T-helper 1 cell treated with Interleukin-12 subunit alpha and Interleukin-12 subunit beta and Interleukin-4 antibody, amounts not matched to agents 30 μg/mL and 1 μg/mL, for 36 hours (primary cell): ENCODE measurements around the gene LPP.

Experiments used
- H3K27ac Mint-ChIP-seq: one replicate; pipeline ENCODE4 v1.8.0; 2021; ENCODE audit warnings: mild to moderate bottlenecking, mixed read lengths
- H3K27me3 Mint-ChIP-seq: one replicate; pipeline ENCODE4 v1.8.0; 2021; ENCODE audit warnings: low read depth, mixed read lengths
- H3K36me3 Mint-ChIP-seq: one replicate; pipeline ENCODE4 v1.8.0; 2021; ENCODE audit warnings: low read depth, mixed read lengths
- H3K4me1 Mint-ChIP-seq: one replicate; pipeline ENCODE4 v1.8.0; 2021; ENCODE audit warnings: low read depth, mixed read lengths
- H3K4me3 Mint-ChIP-seq: one replicate; pipeline ENCODE4 v1.8.0; 2021; ENCODE audit warnings: mild to moderate bottlenecking, moderate library complexity, mixed read lengths
- H3K9me3 Mint-ChIP-seq: one replicate; pipeline ENCODE4 v1.8.0; 2021; ENCODE audit warnings: mixed read lengths

Gene LPP

DNA sequence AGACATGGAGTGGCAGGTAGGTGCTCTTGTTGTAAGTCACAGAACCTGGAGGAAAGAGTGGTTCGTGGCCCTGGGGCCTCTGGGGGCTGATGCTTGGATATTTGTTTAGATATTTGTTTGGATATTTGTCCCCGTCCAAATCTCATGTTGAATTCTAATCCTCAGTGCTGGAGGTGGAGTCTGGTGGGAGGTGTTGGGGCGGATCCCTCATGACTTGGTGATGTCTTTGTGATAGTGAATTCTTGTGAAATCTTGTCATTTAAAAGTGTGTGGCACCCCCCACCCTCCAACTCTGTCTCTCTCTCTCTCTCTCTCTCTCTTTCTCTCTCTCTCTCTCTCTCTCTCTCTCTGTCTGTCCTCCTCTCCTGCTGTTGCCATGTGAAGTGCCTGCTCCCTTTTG lies 122.4 kb downstream of the LPP start:
- no peak overlapping the region for H3K27ac Mint-ChIP-seq
- no peaks in the 10 kb centered on the region for H3K27me3 Mint-ChIP-seq

DNA sequence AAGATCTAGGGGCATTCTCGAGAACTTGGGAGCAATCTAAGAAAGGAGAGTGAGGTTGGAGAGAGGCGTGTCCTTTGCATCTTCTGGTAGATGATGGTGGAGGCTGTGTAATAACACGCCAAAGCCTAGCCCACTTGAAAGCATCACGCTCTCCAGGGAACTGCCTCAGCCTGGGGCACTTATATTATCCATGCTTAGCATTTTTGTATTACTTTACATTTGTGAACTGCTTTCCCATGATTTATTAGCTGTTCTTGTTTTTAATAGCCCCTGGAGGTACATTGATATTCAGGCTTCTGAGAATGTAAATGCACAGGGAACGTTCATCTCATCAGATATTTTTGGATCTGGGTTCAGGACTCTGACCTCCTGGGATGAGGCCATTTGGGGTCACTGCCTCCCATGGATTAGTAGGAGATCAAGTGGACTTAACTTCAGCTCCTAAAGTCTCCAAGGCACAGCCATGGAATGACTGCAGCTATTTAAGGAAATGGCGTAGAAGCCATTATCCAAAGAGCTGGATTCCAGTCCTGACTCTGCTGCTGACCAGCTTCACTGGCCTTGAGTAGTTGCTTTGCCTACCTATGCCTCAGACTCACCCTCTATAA lies 124.9 kb downstream of the LPP start:
- Mint-ChIP-seq H3K4me1 (peaks cover 21% of the 10 kb centered on the region), H3K27ac (no peak overlapping the region), H3K27me3 (no peaks in the 10 kb centered on the region), H3K9me3 (no peaks in the 10 kb centered on the region), H3K36me3 (peaks cover 10% of the 10 kb centered on the region), H3K4me3 (no peak overlapping the region)

More for the DNA sequence above, 122.4 kb downstream of the LPP start:
- Mint-ChIP-seq H3K36me3 (peaks cover 8% of the 10 kb centered on the region), H3K4me1 (peaks cover 24% of the 10 kb centered on the region), H3K9me3 (no peaks in the 10 kb centered on the region), H3K4me3 (no peak overlapping the region)

DNA sequence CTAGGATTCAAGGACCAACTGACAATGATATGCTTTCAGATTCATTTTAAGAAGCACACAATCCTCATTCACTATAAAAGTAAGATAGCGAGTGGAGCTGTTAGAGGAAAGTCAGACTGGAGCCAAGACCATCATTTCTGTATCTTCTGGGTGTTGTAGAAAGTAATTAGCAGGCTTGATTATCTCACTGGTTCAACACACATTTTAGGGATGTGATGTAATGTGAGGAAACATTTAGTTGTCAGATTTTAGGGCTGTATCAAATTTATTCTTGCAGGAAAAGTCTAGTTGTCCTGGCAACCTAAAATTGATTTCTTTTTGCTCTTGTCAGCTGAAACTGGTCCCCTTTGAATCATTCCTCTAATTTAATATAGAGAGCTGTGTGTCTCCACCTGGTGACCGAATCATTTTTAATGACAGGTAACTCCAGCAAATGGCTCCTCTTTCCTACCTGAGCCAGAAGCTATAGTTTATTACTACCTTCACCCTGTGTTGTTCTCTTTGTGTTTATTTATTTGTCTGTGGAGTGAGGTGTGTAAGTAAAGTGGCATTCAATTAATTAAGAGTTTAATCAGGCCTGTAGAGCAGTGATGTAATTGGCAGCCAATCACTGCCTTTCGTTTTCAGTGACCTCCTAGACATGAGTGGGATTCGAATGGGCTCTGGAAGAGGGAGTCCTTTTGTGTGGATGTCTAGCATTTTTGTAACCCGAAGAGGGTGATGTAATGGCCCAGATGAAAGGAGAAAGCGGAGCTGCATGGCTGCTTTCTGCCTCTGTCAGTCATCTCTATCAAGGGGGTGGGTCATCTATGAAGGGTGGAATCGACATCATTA lies 125.8 kb downstream of the LPP start:
- Mint-ChIP-seq H3K9me3 (no peaks in the 10 kb centered on the region), H3K4me1 (peaks cover 28% of the 10 kb centered on the region), H3K27me3 (no peaks in the 10 kb centered on the region), H3K4me3 (no peak overlapping the region), H3K27ac (no peak overlapping the region), H3K36me3 (peaks cover 10% of the 10 kb centered on the region)

DNA sequence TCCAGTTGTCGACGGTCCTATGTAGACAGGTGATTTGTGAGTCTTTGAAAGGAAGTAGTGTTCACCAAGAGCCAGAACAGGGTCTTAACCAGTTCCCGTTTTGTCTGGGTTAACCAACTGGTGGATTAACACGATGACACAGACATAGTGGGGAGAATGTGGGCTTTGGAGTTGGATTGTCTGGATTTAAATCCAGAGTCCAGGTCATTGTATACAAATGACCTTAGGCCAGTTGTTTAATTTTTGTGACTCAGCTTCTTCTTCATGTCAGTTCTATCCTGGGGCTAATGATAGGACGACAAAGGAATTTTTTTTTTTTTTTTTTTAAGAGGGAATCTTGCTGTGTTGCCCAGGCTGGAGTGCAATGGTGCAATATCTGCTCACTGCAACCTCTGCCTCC lies 126.7 kb downstream of the LPP start:
- H3K9me3 Mint-ChIP-seq, result no peaks in the 10 kb centered on the region
- H3K36me3 Mint-ChIP-seq, result peaks cover 10% of the 10 kb centered on the region
- H3K27ac Mint-ChIP-seq, result no peak overlapping the region

DNA sequence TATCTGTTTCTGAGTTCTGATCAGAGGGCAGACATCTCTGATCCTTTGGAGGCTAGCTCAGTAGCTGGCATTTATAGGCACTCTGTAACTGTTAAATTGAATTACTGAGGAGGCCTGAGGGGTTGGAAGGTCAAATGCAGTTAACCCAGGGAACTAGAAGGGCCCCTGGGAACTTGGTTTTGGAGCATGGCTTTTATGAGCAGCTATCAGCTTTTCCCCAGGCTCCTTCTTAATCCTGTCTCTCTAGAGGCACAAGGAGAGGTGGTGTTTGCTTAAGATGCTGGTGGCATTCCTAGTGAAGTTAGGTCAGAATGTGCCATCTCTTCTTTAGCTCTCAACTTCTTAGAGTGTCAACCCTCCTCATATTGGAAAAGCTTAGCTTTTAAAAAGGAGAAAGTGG lies 128.9 kb downstream of the LPP start:
- peaks cover 42% of the 10 kb centered on the region for H3K4me1 Mint-ChIP-seq

More for the DNA sequence above, 126.7 kb downstream of the LPP start:
- Mint-ChIP-seq H3K4me1 (peaks cover 36% of the 10 kb centered on the region), H3K27me3 (no peaks in the 10 kb centered on the region), H3K4me3 (no peak overlapping the region)

DNA sequence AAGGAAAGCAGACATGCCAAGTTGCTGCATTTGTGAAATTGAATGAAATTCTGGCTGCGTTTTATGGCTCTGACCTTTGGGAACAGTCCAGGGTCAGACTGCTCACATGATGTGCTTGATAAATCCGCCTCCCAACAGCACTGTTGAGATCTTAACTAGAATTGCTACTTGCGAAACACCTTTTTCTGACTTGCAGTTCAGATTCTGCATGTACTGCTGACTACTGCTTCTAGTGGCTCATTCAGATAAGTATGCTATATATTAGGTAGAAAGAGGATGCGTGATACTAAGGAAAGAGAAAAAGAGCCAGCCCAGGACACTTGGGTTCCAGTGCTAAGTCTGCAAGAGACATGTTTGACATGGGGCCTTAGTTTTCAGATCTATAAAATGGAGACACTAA lies 129.4 kb downstream of the LPP start:
- Mint-ChIP-seq H3K36me3 (peaks cover 8% of the 10 kb centered on the region), H3K4me3 (no peak overlapping the region), H3K9me3 (no peaks in the 10 kb centered on the region), H3K4me1 (peaks cover 44% of the 10 kb centered on the region), H3K27ac (no peak overlapping the region), H3K27me3 (peaks cover 2% of the 10 kb centered on the region)

More for the DNA sequence above, 128.9 kb downstream of the LPP start:
- H3K4me3 Mint-ChIP-seq, result no peak overlapping the region
- no peaks in the 10 kb centered on the region for H3K27me3 Mint-ChIP-seq
- H3K9me3 Mint-ChIP-seq, result no peaks in the 10 kb centered on the region
- H3K27ac Mint-ChIP-seq, result no peak overlapping the region
- H3K36me3 Mint-ChIP-seq, result peaks cover 6% of the 10 kb centered on the region

DNA sequence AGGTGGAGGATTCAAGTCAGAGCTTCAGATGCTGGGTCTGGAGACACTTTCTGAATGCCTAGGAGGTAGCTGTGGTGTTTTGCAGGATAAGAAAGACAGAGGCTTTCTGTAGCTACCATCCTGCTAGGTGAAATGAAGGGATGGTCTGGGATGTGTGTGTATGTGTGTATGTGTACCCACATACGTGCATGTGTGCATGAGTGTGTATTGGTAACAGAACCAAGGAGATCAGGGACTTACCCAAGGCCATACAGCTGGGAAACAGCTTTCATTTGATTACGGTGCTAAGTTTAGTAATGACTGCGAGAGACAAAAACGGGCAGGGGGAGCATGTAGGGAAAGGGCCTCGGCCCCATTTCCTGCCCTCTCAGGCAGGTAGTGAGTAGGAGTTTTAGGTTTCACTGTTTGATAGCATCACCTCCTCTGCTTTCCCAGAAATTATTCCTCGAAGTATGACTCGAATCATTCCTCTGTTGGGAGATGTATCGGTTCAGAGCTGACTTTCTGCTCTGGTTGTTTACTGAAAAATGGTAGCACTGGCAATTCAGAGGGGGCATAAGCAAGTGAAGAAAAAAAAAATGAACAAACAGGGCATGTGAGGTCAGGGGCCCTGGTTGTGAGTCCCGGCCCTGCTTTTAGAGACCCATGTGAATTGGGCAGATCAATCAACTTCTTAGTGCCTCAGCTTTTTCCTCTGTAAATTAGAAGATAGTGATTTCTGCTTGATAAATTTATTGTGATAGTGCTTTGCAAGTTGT lies 130.7 kb downstream of the LPP start:
- Mint-ChIP-seq H3K27ac (peak overlapping the region; percentile 47), H3K36me3 (peaks cover 8% of the 10 kb centered on the region), H3K27me3 (peaks cover 3% of the 10 kb centered on the region), H3K9me3 (no peaks in the 10 kb centered on the region), H3K4me3 (peak overlapping the region; percentile 41), H3K4me1 (peaks cover 42% of the 10 kb centered on the region)

DNA sequence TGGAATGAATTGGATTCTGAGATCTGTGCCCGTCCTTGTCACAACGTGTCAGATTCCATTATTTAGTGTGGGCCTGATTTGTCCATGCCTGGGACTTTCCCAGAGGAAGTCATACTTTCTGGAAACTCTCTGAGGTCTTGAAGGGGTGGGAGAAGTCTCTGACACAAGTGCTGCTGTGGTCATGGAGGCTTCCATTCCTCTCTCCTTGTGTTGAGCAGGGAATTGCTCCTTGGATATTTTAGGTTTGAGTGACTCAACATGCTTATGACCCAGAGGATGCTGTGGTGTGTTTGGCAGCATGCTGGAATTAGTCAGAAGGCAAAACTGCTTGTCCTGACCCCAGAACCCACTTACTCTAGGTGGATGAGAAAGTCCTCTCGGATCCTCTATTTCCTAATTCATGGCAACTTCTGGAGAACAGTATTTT lies 132.1 kb downstream of the LPP start:
- Mint-ChIP-seq H3K27me3 (peaks cover 3% of the 10 kb centered on the region), H3K9me3 (no peaks in the 10 kb centered on the region), H3K36me3 (peaks cover 9% of the 10 kb centered on the region), H3K4me1 (peaks cover 42% of the 10 kb centered on the region), H3K4me3 (no peak overlapping the region), H3K27ac (no peak overlapping the region)

DNA sequence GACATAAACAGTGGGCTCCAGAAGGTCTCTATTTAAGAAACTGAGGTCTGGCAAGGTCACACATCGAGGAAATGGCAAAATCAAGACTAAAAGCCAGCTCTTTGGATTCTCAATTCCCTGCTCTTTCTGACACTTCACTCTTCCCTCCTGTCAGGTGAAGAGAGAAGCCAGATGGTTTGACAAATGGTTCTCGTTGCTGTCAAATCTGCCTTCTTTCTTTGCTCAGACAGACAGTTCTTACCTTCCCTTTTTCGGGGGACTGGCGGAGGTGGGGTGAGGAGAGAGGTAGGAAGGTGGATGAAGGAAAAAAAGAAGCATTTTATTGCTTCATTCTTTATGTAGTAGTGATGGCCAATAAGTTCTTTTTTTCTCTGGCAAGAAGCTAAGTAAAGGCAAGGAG lies 133.4 kb downstream of the LPP start:
- H3K4me1 Mint-ChIP-seq, result peaks cover 46% of the 10 kb centered on the region
- H3K27ac Mint-ChIP-seq, result no peak overlapping the region
- H3K9me3 Mint-ChIP-seq, result no peaks in the 10 kb centered on the region
- H3K36me3 Mint-ChIP-seq, result peaks cover 9% of the 10 kb centered on the region
- no peak overlapping the region for H3K4me3 Mint-ChIP-seq
- peaks cover 3% of the 10 kb centered on the region for H3K27me3 Mint-ChIP-seq

DNA sequence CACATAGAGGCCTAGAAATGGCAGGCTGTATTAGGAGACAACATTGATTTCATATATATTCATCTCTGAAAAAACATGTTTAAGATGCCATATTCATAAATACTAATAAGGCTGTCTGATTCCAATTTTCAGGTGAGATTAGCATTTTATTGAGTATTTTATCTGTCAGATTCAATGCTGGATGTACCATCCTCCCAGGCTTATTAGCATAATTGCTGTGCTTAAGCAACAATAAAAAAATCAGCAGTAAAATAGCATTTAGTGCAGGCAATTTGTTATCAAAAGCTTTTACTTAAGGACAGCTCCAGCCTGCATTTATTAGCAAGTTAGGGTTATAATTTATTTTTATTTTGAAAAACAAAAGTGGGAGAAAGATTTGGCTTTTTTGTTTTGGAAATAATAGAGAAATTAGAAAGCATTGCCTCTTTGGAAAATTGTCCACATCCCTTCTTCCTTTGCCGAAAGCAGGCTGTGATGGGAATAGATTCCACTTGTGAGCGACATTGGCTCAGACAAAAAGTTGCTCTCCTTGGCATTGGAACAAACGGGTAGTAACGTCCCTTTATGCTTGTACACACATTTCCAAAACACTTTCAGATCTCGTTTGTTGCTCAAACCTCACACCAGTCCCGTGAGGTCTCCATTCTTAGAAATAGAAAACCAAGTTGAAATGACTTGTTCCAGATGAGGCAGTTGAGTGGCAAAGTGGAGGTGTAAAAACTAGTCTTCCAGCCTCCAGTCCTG lies 134.0 kb downstream of the LPP start:
- Mint-ChIP-seq H3K4me1 (peaks cover 43% of the 10 kb centered on the region), H3K9me3 (no peaks in the 10 kb centered on the region), H3K27ac (no peak overlapping the region), H3K4me3 (no peak overlapping the region), H3K36me3 (peaks cover 9% of the 10 kb centered on the region), H3K27me3 (peaks cover 3% of the 10 kb centered on the region)

DNA sequence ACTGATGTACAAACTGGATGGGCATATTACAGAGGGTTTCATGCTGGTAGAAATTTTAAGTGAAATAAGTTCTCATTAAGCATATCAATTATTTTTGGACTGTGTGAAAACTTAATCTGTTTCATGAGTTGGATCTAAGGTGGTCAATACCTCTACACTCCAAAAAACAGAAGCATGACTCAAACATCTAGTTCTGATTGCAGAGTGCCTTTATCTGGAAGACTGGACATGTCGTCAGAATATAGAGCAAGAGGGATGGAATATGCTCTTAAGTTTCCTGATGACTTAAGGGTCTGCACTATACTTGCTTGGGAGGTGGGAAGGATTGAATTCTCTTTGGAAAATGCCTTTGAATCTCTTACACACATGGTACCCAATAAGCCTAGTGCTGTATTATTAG lies 138.3 kb downstream of the LPP start:
- H3K36me3 Mint-ChIP-seq, result peaks cover 19% of the 10 kb centered on the region
- peaks cover 36% of the 10 kb centered on the region for H3K4me1 Mint-ChIP-seq
- H3K27ac Mint-ChIP-seq, result no peak overlapping the region
- H3K9me3 Mint-ChIP-seq, result no peaks in the 10 kb centered on the region
- H3K4me3 Mint-ChIP-seq, result no peak overlapping the region
- peaks cover 3% of the 10 kb centered on the region for H3K27me3 Mint-ChIP-seq

DNA sequence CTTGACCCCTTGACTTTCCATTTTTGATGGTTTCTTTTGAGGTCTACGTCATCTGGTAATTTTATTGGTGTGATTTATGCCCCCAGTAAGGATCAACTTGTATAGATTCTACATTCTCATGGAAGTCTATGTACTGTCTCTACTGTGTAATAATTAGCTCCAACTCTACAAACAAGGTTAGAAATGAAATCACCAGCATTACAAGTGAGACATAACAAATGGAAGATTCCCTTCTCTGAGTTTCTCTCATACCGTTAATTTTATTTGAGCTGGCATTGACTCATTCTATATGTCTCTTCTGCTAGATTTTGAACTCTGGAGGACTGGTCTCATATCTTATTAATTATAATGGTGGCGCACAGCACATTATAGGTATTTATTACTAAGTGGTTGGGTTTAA lies 138.9 kb downstream of the LPP start:
- Mint-ChIP-seq H3K27me3 (peaks cover 3% of the 10 kb centered on the region), H3K27ac (no peak overlapping the region), H3K9me3 (no peaks in the 10 kb centered on the region), H3K4me3 (no peak overlapping the region), H3K36me3 (peaks cover 19% of the 10 kb centered on the region), H3K4me1 (peaks cover 38% of the 10 kb centered on the region)

DNA sequence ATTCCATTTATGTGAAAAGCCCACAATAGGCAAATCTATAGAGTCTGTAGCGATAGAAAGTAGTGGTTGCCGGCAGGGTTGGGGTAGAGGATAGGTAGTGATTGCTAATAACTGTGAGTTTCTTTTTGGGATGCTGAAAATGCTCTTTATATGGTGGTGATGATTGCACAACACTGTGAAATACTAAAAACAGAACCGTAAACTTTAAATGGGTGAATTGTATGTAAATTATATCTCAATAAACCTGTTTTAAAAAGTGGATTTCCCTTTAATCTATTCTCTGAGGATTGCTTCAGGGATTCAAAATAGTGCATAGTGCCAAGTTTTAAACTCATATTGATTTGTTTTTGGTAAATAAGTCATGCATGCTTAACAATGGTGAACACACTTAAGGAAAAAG lies 140.2 kb downstream of the LPP start:
- Mint-ChIP-seq H3K4me1 (peaks cover 47% of the 10 kb centered on the region), H3K27me3 (no peaks in the 10 kb centered on the region), H3K9me3 (no peaks in the 10 kb centered on the region), H3K4me3 (no peak overlapping the region), H3K27ac (no peak overlapping the region), H3K36me3 (peaks cover 22% of the 10 kb centered on the region)

DNA sequence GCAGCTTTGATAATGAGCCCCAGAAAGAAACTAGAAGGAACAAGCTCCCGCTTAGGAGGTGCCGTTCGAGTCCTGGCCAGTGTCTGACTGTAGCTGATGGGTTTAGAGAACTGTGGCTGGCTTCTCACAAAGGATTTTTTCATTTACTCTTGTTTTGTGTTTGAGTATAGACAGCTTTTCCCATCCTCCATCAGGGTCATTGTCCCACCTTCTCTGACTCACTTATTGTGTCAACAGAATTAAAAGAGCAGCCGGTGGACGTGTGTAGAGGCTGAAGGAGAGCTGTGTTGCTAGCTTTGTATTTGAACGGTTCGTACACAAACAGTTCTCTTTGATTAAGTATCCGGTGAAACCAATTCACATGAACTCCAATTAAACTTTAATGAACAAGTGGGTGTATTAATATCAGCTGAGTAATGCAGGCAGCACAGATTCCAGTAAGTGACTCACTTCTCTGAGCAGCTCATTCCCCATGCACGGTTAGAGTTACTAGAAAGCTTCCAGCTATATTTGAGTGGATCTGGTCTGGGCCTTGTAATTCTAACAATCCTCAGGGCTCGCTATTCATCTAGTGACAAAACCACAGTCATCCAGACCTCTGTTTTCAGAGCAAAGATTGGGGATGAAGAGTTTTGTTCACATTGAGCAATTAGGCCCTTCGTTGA lies 141.0 kb downstream of the LPP start:
- H3K4me1 Mint-ChIP-seq, result peaks cover 54% of the 10 kb centered on the region
- no peak overlapping the region for H3K27ac Mint-ChIP-seq
- H3K36me3 Mint-ChIP-seq, result peaks cover 22% of the 10 kb centered on the region
- no peaks in the 10 kb centered on the region for H3K27me3 Mint-ChIP-seq
- no peaks in the 10 kb centered on the region for H3K9me3 Mint-ChIP-seq
- H3K4me3 Mint-ChIP-seq, result no peak overlapping the region
